Stimulated activated CD8-positive, alpha-beta memory T cell treated with anti-CD3 and anti-CD28 coated beads, Interleukin-15, amount 100 ng/mL, for 1 hour (primary cell): ENCODE results near the gene GET4.
"Not testable (repeated sequence)": the region's sequence is repeated elsewhere in the genome, so short reads cannot be mapped to it uniquely, and the experiment has no call there.

Source experiments
- DNase-seq: peaks from one replicate; pipeline ENCODE4 v3.0.0-alpha.2; 2020; ENCODE audit warnings: low read depth

The GET4 gene

DNA sequence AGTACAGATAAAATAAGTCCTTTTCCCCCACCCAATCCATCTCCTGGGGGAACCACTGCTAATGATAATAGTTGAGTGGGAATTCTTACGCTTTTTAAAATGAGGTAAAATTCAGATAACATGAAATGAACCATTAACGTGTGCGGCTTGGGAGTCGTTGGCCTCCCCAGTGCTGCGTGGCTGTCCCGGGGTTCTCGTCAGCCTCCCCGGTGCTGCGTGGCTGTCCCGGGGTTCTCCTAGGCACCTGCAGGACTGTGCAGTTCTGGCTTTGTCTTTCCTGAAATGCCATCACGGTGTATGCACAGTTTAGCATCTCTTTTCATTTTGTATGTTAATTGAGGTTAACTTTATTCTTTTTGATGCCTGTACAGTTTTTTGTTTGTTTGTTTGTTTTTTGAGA is 30.6 kb upstream of the GET4 start:
- no peak for DNase-seq

DNA sequence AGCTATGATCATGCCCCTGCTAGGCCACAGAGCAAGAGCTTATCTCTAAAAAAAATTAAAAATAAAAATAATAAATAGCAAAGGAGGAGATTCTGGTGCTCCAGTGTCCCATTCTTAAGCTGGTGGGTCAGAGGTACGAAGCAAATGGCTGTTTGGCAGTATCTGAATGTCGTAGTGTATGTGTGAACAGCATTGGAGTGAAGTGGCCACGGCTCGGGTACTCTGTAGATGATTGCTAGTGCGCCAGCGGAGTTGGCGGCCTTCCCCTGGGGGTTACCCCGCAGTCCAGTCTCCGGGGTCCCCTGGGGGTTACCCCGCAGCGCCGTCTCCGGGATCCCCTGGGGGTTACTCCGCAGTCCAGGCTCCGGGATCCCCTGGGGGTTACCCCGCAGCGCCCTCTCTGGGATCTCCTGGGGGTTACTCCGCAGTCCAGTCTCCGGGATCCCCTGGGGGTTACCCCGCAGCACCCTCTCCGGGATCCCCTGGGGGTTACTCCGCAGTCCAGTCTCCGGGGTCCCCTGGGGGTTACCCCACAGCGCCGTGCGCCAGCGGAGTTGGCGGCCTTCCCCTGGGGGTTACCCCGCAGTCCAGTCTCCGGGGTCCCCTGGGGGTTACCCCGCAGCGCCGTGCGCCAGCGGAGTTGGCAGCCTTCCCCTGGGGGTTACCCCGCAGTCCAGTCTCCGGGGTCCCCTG is 29.2 kb upstream of the GET4 start:
- not testable (repeated sequence) for DNase-seq

DNA sequence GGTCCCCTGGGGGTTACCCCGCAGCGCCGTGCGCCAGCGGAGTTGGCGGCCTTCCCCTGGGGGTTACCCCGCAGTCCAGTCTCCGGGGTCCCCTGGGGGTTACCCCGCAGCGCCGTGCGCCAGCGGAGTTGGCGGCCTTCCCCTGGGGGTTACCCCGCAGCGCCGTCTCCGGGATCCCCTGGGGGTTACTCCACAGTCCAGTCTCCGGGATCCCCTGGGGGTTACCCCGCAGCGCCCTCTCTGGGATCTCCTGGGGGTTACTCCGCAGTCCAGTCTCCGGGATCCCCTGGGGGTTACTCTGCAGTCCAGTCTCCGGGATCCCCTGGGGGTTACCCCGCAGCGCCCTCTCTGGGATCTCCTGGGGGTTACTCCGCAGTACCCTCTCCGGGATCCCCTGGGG is 28.6 kb upstream of the GET4 start:
- DNase-seq = not testable (repeated sequence)

DNA sequence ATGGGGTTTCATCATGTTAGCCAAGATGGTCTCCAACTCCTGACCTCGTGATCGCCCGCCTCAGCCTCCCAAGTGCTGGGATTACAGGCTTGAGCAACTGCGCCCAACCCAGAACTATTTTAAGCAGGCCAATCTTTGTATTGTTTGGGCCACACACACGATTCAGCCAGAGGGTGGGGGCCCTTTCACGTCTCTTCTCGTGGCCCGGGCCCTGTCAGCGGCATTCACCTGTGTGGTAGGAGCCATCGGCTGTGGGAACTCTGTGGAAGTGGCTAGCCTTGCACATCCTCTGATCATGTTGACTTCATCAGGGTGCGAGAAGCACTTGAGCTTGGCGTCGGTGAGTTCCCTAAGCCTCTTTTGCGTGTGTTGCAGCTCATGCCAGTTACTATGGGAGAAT is 27.2 kb upstream of the GET4 start:
- no peak for DNase-seq

DNA sequence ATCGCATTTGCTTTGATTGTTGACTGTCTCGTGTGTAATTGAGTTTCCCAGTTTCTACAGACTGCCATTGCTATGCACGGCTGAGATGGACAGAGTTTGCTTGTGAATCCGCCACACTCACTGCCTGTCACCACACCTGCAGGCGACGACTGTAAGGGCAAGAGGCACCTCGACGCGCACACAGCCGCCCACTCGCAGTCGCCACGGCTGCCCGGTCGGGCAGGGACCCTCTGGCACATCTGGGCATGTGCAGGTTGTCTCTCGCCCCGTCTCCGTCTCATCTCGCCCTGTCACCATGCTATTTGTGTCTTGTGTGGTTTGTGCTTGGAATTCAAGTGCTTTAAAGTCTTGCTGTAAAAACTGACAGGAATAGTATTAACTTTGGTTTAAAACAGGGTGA is 26.6 kb upstream of the GET4 start:
- no peak for DNase-seq

DNA sequence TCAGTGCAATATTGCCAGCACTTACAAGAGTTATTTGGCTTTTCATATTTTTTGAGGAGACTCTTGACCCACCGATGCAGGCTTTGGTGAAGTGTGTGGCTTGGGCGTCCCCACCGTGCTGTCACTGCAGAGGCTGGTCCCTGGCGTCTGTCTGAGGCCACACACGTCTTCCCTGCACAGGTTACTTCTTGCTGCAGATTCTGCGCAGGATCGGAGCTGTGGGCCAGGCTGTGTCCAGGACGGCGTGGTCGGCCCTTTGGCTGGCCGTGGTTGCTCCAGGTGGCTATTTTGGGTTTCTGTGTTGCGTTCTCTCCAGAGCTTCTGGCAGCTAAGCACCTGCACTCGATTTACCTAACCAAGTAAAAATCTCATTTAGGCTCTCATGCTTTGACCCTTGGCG is 25.1 kb upstream of the GET4 start:
- no peak for DNase-seq

DNA sequence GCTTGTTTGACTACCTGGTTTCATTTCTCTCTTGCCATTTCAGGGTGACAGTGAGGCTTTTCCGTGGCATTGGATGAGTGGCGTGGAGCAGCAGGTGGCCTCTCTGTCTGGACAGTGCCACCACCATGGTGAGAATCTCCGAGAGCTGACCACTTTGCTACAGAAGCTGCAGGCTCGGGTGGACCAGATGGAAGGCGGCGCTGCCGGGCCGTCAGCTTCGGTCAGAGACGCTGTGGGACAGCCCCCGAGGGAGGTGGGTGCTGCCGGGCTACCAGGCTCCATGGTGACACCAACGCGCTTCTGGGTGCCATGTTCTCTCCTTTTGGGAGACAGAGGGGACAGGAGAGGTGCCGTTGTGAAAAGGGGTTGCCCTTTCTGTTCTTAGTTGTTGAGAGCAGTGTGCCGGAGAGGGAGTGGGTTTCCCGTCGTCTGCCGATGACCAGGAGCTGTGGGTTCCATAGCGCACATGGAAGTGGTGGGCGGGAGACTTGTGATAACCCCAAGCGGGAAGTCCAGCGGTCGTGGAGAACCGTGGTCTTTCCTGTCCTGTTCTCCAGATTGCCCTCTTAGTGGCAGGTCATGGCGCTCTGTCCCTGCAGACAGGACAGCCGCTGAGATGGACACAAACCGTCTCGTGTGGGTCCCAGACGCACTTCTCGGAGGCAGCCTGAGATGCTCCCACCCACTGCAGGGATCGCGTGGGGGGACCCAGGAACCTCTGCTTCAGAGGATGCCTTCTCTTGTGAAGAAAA is 22.8 kb upstream of the GET4 start:
- DNase-seq = no peak

DNA sequence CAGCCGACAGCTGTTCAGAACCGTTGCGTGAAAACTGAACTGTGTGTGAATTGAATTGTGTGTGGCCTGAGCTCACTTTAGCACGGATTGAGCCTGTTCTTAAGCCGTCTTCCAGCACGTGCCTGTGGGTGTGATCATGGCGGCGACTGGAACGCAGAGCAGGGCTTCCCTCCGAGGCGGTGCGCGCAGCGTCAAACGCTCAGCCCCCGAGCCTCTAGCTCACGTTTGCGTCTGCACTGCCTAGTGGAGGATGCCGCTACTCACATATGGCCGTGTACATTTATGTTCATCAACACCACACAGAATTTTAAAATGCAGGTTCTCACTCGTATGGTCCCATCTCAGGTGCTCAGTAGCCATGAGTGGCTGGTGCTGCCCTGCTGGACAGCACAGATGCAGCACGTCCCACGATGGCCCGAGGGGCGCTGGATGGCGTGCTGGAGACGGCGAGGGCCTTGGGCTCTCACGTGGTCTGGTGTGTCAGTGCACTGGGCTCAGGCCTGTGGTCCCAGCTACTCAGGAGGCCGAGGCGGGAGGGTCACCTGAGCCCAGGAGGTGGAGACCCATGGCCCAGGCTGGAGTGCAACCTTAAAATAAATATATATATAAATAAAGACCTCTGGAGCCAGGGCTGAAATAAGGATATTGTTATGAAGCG is 22.1 kb upstream of the GET4 start:
- no peak for DNase-seq

DNA sequence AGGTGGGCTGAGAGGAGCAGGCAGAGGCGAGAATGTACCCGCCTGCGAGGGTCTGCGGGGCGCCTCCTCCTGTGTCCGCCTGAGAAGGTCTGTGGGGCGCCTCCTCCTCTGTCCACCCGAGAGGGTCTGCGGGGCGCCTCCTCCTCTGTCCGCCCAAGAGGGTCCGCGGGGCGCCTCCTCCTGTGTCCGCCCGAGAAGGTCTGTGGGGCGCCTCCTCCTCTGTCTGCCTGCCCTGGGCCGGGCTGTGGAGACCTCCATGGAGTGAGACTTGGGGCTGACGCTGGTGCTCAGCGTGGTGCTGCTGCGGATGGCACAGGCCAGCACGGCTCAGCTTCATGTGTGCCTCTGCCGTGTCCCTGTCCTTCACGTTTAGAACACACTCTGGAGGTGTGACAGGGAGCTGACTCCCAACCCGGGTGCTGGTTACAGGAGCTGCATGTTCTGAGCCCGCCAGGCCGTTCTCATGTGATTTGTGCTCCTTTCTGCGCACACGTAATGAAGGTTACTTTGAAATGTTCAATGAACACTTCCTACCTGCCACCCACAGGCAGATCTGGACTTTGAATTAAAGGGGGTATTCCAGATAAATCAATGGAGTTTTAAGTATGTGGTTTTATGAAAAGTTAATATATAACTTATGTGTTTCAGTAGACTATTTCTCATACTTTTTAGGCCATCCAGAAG is 20.5 kb upstream of the GET4 start:
- no peak for DNase-seq

DNA sequence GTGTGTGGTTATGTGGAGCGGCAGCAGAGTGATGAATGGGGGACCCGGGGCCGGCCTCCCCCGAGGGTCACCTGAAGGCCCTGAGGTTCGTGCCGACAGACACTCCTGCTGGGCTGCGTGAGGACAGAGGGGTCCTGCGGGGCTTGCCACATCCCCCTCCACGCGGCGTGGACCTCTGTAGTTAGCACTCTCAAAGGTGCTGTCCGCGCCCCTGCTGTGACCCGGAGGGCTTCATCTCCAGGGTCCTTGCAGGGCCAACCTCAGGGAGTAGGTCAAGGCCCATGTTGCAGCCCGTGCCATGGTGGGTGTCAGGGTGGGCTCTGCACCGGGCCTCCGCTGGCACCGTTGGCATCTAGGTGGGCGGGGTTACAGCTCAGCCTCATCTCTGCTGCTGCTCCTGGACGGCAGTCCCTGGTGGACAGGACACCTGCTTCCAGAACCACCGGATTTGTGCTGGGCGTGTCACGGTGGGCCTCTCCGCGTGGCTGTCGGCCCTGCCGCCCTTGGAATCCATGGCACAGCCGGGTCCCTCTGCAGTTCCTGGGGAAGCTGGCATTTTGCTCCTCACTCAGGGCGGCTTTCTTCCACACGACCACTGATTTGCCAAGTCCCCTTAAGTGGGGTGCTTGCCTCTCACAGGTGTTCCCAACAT is 19.8 kb upstream of the GET4 start:
- no peak for DNase-seq

DNA sequence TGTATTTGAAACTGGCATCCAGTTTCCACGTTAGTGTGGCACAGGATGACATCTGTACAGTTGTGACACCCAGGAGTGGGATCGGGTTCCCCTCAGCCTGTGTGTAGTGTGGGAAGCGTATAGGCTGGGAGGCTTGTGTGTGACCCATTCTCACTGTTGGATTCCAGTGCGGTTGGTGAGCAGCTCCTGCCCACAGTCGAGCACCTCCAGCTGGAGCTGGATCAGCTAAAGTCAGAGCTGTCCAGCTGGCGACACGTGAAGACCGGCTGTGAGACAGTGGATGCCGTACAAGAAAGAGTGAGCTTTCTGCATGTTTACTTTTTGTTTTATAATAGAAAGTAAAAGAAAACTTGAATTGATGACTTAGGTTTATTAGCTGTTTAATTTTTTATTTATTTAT is 18.7 kb upstream of the GET4 start:
- DNase-seq = no peak

DNA sequence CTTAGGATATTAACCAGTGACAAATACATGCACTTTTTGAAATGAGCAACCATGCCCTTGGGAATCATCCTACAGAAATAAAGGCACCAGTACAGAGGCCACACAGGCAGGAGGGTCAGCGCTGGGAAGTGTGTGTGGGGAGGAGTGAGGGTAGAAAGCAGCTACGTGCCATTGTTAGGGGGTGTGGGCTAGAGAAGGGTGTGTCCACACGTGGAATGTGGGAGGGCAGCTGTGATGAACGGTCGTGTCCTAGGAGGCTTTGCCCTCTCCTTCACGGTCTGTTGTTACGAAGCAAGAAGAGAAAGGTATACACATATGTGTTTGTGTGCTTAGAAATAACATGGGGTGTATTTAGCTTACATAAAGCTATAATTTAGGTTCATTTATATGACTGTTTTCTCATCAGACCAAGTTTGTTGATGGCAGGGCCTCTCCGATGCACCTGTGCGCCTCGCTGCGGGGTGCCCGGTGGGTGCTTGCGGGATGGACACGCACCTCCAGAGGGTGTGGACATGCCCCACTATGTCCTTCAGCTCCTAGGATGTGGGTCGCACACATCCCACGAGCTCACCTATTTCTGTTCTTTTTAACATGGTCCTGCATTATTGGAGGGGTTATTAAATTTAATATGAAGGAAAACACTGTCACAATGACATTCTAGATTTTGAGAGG is 16.9 kb upstream of the GET4 start:
- DNase-seq = no peak

DNA sequence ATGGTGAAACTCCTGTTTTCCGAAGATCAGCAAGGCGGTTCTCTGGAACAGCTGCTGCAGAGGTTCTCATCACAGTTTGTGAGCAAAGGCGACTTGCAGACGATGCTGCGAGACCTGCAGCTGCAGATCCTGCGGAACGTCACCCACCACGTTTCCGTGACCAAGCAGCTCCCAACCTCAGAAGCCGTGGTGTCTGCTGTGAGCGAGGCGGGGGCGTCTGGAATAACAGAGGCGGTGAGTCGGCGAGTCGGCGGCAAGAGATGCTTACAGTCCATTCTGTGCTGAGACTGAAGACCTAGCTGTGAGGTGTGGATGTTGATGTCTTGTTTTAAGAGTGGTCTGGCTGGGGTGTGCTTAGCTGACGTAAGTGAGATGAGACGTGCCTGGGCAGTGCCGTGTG is 16.2 kb upstream of the GET4 start:
- DNase-seq = no peak

DNA sequence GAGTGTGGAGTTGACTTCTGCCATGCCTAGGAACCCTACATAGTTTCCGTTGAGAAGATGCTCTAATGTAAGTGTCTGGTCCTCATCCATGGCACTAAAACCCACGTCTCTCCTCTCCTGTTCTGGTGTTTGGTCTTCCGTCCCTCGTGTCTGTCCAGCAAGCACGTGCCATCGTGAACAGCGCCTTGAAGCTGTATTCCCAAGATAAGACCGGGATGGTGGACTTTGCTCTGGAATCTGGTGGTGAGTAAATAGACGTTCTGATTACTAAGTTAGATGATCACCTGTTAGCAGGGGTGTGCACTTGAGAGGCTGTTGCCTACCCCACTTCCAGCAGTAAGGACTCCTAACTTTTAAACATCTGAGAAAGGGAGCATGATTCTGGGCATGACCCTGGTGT is 15.1 kb upstream of the GET4 start:
- no peak for DNase-seq

DNA sequence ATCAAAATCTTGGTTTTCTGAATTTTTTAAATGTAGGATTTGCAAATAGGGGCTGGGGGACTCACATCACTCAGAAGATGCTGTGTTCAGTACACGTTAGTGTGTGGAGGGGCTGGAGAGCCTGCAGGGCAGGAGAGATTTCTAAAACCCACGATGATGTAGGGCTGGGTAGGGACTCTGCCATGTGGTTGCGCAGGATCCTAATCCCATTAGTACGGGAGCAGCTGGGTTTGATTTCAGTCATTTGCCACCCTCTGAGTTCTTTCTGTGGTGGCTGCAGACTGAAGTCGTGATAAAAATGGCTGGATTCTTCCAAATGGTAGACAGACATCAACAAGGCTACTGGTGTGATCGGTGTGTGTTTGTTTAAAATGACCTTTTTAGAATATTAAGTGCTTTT is 14.2 kb upstream of the GET4 start:
- DNase-seq = no peak

DNA sequence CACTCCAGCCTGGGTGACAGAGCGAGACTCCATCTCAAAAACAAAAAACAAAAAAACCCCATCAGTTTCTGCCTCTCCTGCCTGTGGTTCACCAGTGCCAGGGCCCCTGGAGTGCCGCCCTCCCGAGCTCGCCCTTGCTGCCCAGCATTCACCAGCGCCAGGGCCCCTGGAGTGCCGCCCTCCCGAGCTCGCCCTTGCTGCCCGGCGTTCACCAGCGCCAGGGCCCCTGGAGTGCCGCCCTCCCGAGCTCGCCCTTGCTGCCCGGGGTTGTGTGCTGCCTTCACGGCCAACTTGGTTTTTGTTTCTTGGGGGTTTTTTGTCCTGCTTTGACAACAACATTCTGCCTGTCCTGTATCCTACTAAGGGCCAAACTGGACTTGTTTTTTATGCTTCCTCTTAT is 13.2 kb upstream of the GET4 start:
- DNase-seq = no peak

DNA sequence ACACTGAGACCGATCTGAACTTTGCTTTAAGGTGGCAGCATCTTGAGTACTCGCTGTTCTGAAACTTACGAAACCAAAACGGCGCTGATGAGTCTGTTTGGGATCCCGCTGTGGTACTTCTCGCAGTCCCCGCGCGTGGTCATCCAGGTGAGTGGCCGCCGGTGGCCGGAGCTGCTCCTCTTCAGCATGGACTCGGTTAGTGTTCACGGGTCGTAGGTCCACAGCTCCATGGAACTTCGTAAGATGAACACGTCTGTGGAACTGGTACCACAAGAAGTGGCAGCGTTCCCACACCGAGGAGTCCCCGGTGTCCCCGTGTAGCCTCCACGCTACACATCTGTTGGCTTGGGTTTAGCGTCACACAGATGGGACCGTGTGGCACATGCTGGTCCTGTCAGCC is 10.4 kb upstream of the GET4 start:
- DNase-seq = no peak

DNA sequence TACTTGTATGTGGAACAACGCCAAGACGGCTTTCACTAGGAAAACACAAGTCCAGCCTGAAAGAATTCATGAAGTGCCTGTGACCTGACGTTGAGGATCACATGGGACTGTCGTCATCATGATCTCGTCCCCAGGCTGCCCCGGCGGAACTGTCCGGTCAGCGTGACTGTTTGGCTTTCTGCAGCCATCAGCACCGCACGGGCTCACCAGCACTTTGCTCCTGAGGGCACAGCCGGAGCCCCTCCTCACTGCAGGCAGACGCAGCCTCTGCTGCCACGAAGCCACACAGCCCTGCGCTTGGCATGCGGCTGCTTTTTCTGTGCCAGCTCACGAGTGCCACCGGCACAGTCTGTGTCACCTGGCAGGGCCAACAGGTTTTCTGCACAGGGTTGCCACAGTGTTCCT is 9.4 kb upstream of the GET4 start:
- DNase-seq = no peak

DNA sequence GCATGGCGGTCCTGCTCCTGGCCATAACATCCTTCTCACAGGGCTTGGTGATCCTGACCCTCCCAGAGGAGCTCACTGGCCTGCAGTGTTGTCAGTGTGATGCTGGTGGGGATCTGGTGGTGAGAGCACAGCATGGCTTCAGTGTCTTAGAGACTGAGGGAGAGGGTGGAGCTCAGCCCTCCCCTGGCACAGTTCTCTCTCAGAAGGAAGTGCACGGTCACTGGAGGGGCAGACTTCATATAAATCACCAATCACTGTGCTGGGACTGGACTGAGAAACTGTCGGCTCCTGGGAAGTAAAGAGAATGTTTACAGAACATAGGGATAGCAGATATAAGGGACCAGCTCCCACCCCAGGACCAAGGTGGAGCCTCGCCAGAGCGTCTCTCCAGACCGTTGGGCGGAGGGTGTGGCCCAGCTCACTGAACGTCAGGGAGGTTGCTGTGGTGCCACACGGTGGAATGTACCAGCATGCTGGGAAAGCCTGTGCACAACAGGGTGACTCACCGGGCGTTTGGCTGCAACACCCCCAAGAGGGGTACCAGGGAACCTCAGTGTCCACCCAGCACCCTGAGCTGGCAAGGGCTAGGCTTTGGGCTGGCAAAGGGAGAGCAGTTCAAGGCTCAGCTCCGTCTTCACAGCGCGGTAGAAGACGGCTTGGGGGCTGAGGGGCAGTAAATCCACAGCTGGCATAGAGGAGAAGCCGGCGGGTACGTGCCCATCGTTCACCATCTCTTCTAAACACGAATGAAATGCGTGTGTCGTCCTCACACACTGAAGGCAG is 8.8 kb upstream of the GET4 start:
- DNase-seq = no peak

DNA sequence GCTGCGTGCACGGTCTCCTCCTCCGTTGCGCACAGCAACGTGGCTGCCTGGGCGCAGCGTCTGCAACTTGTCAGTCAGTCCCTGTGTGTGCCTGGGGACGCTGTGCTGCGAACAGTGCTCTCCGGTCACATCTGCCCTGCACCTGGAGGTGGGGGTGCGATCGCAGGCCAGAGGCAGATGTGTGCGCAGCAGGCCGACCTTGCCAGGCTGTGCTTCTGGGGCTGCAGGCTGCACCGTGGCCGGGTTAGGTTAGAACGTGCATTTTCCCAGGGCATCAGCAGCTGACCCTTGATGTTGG is 8.2 kb upstream of the GET4 start:
- no peak for DNase-seq

DNA sequence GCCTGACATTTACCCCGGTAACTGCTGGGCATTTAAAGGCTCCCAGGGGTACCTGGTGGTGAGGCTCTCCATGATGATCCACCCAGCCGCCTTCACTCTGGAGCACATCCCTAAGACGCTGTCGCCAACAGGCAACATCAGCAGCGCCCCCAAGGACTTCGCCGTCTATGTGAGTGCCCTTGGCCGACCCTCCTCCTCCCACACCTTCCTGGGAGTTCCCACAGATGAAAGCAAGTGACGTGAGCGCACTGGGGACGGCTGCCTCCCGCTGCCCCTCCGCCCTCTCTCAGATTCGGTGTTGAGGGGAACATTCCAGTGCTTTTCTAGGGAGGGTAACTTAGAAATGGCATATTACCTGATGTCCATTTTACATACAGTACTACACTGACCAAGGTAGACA is 7.0 kb upstream of the GET4 start:
- DNase-seq = no peak
